Measurements from ENCODE around the gene STK32B.
"Not testable (repeated sequence)": the region's sequence is repeated elsewhere in the genome, so short reads cannot be mapped to it uniquely, and the experiment has no call there.

GRCh38 chr4:5006932-5007331, 44.3 kb upstream of the STK32B start:
- TF ChIP-seq ZNF664 (tag by site-specific recombination; IDR thresholded peaks at IDR 0.05); ZNF223 (tag by site-specific recombination; IDR thresholded peaks at IDR 0.05); ZFP3 (tag by site-specific recombination; IDR thresholded peaks at IDR 0.05; ENCODE audit: low read depth); ZNF114 (tag by site-specific recombination; IDR thresholded peaks at IDR 0.05); ZNF324 (tag by site-specific recombination; IDR thresholded peaks at IDR 0.05); ZNF302 (tag by site-specific recombination; IDR thresholded peaks at IDR 0.05; ENCODE audit: low read depth); ZNF37A (tag by site-specific recombination; IDR thresholded peaks at IDR 0.05); ZBTB21 (tag by site-specific recombination; IDR thresholded peaks at IDR 0.05); ZEB2 (tag by site-specific recombination; IDR thresholded peaks at IDR 0.05); BCL11B (tag by site-specific recombination; IDR thresholded peaks at IDR 0.05; ENCODE audit: low read depth): not testable (repeated sequence)
- TF ChIP-seq, protein P1, sequence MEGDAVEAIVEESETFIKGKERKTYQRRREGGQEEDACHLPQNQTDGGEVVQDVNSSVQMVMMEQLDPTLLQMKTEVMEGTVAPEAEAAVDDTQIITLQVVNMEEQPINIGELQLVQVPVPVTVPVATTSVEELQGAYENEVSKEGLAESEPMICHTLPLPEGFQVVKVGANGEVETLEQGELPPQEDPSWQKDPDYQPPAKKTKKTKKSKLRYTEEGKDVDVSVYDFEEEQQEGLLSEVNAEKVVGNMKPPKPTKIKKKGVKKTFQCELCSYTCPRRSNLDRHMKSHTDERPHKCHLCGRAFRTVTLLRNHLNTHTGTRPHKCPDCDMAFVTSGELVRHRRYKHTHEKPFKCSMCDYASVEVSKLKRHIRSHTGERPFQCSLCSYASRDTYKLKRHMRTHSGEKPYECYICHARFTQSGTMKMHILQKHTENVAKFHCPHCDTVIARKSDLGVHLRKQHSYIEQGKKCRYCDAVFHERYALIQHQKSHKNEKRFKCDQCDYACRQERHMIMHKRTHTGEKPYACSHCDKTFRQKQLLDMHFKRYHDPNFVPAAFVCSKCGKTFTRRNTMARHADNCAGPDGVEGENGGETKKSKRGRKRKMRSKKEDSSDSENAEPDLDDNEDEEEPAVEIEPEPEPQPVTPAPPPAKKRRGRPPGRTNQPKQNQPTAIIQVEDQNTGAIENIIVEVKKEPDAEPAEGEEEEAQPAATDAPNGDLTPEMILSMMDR (tag by site-specific recombination; IDR thresholded peaks at IDR 0.05) = not testable (repeated sequence)
- TF ChIP-seq, protein P2, sequence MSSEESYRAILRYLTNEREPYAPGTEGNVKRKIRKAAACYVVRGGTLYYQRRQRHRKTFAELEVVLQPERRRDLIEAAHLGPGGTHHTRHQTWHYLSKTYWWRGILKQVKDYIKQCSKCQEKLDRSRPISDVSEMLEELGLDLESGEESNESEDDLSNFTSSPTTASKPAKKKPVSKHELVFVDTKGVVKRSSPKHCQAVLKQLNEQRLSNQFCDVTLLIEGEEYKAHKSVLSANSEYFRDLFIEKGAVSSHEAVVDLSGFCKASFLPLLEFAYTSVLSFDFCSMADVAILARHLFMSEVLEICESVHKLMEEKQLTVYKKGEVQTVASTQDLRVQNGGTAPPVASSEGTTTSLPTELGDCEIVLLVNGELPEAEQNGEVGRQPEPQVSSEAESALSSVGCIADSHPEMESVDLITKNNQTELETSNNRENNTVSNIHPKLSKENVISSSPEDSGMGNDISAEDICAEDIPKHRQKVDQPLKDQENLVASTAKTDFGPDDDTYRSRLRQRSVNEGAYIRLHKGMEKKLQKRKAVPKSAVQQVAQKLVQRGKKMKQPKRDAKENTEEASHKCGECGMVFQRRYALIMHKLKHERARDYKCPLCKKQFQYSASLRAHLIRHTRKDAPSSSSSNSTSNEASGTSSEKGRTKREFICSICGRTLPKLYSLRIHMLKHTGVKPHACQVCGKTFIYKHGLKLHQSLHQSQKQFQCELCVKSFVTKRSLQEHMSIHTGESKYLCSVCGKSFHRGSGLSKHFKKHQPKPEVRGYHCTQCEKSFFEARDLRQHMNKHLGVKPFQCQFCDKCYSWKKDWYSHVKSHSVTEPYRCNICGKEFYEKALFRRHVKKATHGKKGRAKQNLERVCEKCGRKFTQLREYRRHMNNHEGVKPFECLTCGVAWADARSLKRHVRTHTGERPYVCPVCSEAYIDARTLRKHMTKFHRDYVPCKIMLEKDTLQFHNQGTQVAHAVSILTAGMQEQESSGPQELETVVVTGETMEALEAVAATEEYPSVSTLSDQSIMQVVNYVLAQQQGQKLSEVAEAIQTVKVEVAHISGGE (tag by site-specific recombination; conservative IDR thresholded peaks at IDR 0.05; ENCODE audit: low read depth) = not testable (repeated sequence)
- TF ChIP-seq, protein P3, sequence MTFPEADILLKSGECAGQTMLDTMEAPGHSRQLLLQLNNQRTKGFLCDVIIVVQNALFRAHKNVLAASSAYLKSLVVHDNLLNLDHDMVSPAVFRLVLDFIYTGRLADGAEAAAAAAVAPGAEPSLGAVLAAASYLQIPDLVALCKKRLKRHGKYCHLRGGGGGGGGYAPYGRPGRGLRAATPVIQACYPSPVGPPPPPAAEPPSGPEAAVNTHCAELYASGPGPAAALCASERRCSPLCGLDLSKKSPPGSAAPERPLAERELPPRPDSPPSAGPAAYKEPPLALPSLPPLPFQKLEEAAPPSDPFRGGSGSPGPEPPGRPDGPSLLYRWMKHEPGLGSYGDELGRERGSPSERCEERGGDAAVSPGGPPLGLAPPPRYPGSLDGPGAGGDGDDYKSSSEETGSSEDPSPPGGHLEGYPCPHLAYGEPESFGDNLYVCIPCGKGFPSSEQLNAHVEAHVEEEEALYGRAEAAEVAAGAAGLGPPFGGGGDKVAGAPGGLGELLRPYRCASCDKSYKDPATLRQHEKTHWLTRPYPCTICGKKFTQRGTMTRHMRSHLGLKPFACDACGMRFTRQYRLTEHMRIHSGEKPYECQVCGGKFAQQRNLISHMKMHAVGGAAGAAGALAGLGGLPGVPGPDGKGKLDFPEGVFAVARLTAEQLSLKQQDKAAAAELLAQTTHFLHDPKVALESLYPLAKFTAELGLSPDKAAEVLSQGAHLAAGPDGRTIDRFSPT (tag by site-specific recombination; IDR thresholded peaks at IDR 0.05) = not testable (repeated sequence)

Measured in HEK293 (cell line).